MCF 10A (cell line): Measurements from ENCODE around the gene PRPF40B. TPM values are rescaled to one million over a fixed set of nuclear protein-coding genes. Genes with fewer than 3 reads are reported as not detected.

Experiments
- BruUV-seq: library from RNA; stranded (reverse); fragments of 400-500 nt; replicated peaks from 2 replicates; lab custom pipeline; 2021; lab: Mats Ljungman, UMichigan
- CTCF ChIA-PET: fragments of 300-600 bp; sonication (Branson Sonifier 250); formaldehyde crosslinking; extraction: SDS; loops from one replicate; lab custom pipeline; 2021; ENCODE audit warnings: antibody characterized with exemption, inconsistent platforms; lab: Yijun Ruan, JAX
- POLR2A ChIA-PET: fragments of 300-600, 350-650 bp; sonication (Branson Sonifier 250); formaldehyde crosslinking; extraction: SDS; loops from one replicate; lab custom pipeline; 2020; ENCODE audit warnings: antibody characterized with exemption, inconsistent platforms; lab: Yijun Ruan, JAX
- DNase-seq: peaks from one replicate; pipeline ENCODE4 v3.0.0-alpha.2; 2018; ENCODE audit not compliant: unreplicated experiment
- H3K27ac Mint-ChIP-seq: one replicate; pipeline ENCODE4 v1.8.0; 2022; ENCODE audit warnings: mild to moderate bottlenecking, low read depth, mixed read lengths; ENCODE audit not compliant: unreplicated experiment
- H3K27me3 Mint-ChIP-seq: one replicate; pipeline ENCODE4 v1.8.0; 2022; ENCODE audit warnings: mixed read lengths; ENCODE audit not compliant: insufficient read depth, unreplicated experiment
- H3K36me3 Mint-ChIP-seq: one replicate; pipeline ENCODE4 v1.8.0; 2022; ENCODE audit warnings: mild to moderate bottlenecking, moderate library complexity, mixed read lengths; ENCODE audit not compliant: insufficient read depth, unreplicated experiment
- H3K4me1 Mint-ChIP-seq: one replicate; pipeline ENCODE4 v1.8.0; 2022; ENCODE audit warnings: mixed read lengths; ENCODE audit not compliant: insufficient read depth, unreplicated experiment
- H3K4me3 Mint-ChIP-seq: one replicate; pipeline ENCODE4 v1.8.0; 2022; ENCODE audit warnings: mild to moderate bottlenecking, moderate library complexity, mixed read lengths; ENCODE audit not compliant: unreplicated experiment
- H3K9me3 Mint-ChIP-seq: one replicate; pipeline ENCODE4 v1.8.0; 2022; ENCODE audit warnings: mixed read lengths; ENCODE audit not compliant: unreplicated experiment
- CTCF ChIP-seq: fragments of 200-600 bp; IDR thresholded peaks from one replicate; pipeline ENCODE4 v1.8.0; 2022; ENCODE audit warnings: antibody characterized with exemption, mild to moderate bottlenecking; ENCODE audit not compliant: unreplicated experiment
- intact Hi-C: fragments of 100-400 bp; cut with micrococcal nuclease; formaldehyde crosslinking; loops from 2 replicates; pipeline ENCODE4 v1.14.1; 2022
- total RNA-seq: library from RNA; stranded (reverse); gene quantifications from 2 replicates; pipeline ENCODE4 v1.2.3, GENCODE V29; 2022

PRPF40B gene
- total RNA-seq, 1 experiment from 2014 or later: 48.5 TPM

- POLR2A ChIA-PET: no interaction called here
- H3K36me3 Mint-ChIP-seq: no peaks in the 10 kb centered on the region
- no peak overlapping the region for H3K27ac Mint-ChIP-seq
- no peak for TF ChIP-seq CTCF
- no peak overlapping the region for H3K4me3 Mint-ChIP-seq
- DNase-seq: no peak
- H3K27me3 Mint-ChIP-seq: peaks cover 18% of the 10 kb centered on the region
- intact Hi-C loops: no loop called here
- CTCF ChIA-PET: interaction anchor here (0.8 to 1.1 kb wide), 2 partner anchors 87 to 122 kb away, joined by 3 read pairs; no protein-coding TSS in a partner anchor
- no TSS peak for BruUV-seq
- no peaks in the 10 kb centered on the region for H3K9me3 Mint-ChIP-seq
- no peaks in the 10 kb centered on the region for H3K4me1 Mint-ChIP-seq
Observed at GRCh38 chr12:49675137-49675536, 51.8 kb downstream of the PRPF40B start.

- Mint-ChIP-seq H3K4me1 (no peaks in the 10 kb centered on the region), H3K36me3 (no peaks in the 10 kb centered on the region), H3K27ac (no peak overlapping the region), H3K9me3 (no peaks in the 10 kb centered on the region), H3K27me3 (peaks cover 18% of the 10 kb centered on the region), H3K4me3 (no peak overlapping the region)
- no TSS peak for BruUV-seq
- ChIA-PET CTCF (no interaction called here), POLR2A (interaction anchor here (0.7 kb wide), 2 partner anchors 84 to 185 kb away, joined by 3 to 4 read pairs; no protein-coding TSS in a partner anchor)
- no peak for TF ChIP-seq CTCF
- intact Hi-C loops: no loop called here
- no peak for DNase-seq
Observed at GRCh38 chr12:49678711-49679110, 55.4 kb downstream of the PRPF40B start.

- Mint-ChIP-seq H3K9me3 (no peaks in the 10 kb centered on the region), H3K36me3 (no peaks in the 10 kb centered on the region), H3K4me3 (no peak overlapping the region), H3K27me3 (peaks cover 16% of the 10 kb centered on the region), H3K4me1 (no peaks in the 10 kb centered on the region), H3K27ac (no peak overlapping the region)
- BruUV-seq: no TSS peak
- no peak for TF ChIP-seq CTCF
- ChIA-PET CTCF (interaction anchor here (0.6 to 1.2 kb wide), 4 partner anchors 17 to 1085 kb away, joined by 3 read pairs; no protein-coding TSS in a partner anchor), POLR2A (interaction anchor here (0.6 kb wide), 1 partner anchor 9 kb away, joined by 3 read pairs; no protein-coding TSS in a partner anchor)
- no peak for DNase-seq
- intact Hi-C loops: no loop called here
Observed at GRCh38 chr12:49680075-49680474, 56.7 kb downstream of the PRPF40B start.

GRCh38 chr12:49683599-49684309 is 60.4 kb downstream of the PRPF40B start:
- H3K4me1 Mint-ChIP-seq: no peaks in the 10 kb centered on the region
- intact Hi-C loops: no loop called here
- H3K9me3 Mint-ChIP-seq: no peaks in the 10 kb centered on the region
- ChIA-PET CTCF (interaction anchor here (0.6 to 0.9 kb wide), 2 partner anchors 11 to 19 kb away, joined by 3 read pairs; no protein-coding TSS in a partner anchor), POLR2A (no interaction called here)
- no peaks in the 10 kb centered on the region for H3K27me3 Mint-ChIP-seq
- TF ChIP-seq CTCF: no peak
- BruUV-seq: no TSS peak
- H3K4me3 Mint-ChIP-seq: no peak overlapping the region
- no peaks in the 10 kb centered on the region for H3K36me3 Mint-ChIP-seq
- DNase-seq: no peak
- H3K27ac Mint-ChIP-seq: no peak overlapping the region
